ENCODE measurements around the gene KPNA6. TPM values are rescaled to one million over a fixed set of nuclear protein-coding genes. Genes with fewer than 3 reads are reported as not detected.

Gene KPNA6
- total and polyA plus RNA-seq, 9 of the 15 experiments (the other 6 are each of a cell fraction or from before 2014, with no cell fraction given) = 20.1 to 54.6 (median 32.2) TPM

DNA sequence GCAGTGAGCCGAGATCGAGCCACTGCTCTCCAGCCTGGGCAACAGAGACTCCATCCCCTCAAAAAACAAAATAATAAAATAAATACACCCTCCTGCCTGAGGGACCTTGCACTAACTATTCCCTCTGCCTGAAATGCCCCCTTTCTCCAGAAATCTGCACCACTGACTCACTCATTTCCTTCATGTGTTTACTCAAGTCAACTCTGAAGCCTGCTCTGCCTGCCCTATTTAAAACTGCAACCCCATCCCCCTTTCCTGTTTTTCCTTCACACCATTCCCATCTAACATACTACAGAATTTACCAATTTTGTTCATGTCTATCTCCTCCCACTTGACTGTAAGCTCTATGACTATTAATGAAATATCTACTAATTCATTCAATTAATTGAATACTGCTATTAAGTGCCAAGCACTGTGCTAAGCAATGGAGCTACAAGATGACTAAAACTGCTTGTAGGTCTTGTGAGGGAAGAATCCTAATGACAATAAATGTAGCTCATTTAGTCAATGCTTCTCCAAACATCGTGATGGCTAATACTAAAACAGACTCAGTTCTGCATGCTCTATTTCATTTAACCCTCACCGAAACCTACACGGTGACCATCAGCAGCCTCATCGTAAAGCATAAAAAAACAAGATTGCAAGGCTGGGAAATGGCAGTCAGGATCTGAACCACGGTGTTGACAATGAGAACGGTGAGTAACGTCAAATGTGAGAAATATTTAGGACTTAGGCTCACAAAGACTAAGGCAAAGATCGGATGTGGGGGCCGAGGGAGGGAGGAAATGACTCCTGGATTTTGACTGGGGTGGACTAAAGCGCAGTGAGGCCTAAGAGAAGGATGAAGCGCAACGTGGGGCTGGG, 35.9 kb upstream of the KPNA6 start (continued):
- TF ChIP-seq ZBTB2 (IDR thresholded peaks at IDR 0.05) = no peak
- TF ChIP-seq SPI1 (IDR thresholded peaks at IDR 0.05; ENCODE audit: borderline replicate concordance, low read depth, low read length) = no peak
- no peak for TF ChIP-seq PHF20 (IDR thresholded peaks at IDR 0.05; ENCODE audit: partially characterized antibody)
- TF ChIP-seq XRCC3 (IDR thresholded peaks at IDR 0.05) = no peak
- TF ChIP-seq ZNF3 (CRISPR knock-in tag; IDR thresholded peaks at IDR 0.05) = no peak
- TF ChIP-seq ELF4 (CRISPR knock-in tag; IDR thresholded peaks at IDR 0.05) = 0 out of 2 replicates have a peak, but pooled peaks have one; percentile 61
- no peak; the same call in 1 of the 2 replicates for TF ChIP-seq ETV5 (CRISPR knock-in tag; IDR thresholded peaks at IDR 0.05; ENCODE audit: low read depth)
- no peak for TF ChIP-seq CEBPG (CRISPR knock-in tag; IDR thresholded peaks at IDR 0.05)
- TF ChIP-seq CEBPG (tag; conservative IDR thresholded peaks at IDR 0.05 in 1 of 2, IDR thresholded peaks at IDR 0.05 in 1 of 2) = no peak
- no peak for TF ChIP-seq KLF1 (tag; IDR thresholded peaks at IDR 0.05)
- TF ChIP-seq SP1 (CRISPR knock-in tag; IDR thresholded peaks at IDR 0.05) = no peak
- 0 out of 4 replicates have a peak, but pooled peaks of 1 of the 2 experiments have one; percentile 53 for TF ChIP-seq RCOR1 (IDR thresholded peaks at IDR 0.05; ENCODE audit: borderline replicate concordance in 1 of 2, low read depth in 2 of 2, low read length in 2 of 2)
- no peak for TF ChIP-seq ZSCAN29 (IDR thresholded peaks at IDR 0.05)
- no peak for TF ChIP-seq MTA3 (IDR thresholded peaks at IDR 0.05; ENCODE audit: borderline replicate concordance)
- no peak for TF ChIP-seq SIRT6 (IDR thresholded peaks at IDR 0.05; ENCODE audit: low read depth, low read length)
- no peak for TF ChIP-seq MEIS2 (IDR thresholded peaks at IDR 0.05; ENCODE audit: partially characterized antibody)
- TF ChIP-seq ZNF175 (CRISPR knock-in tag; IDR thresholded peaks at IDR 0.05; ENCODE audit: low read depth) = no peak
- 0 out of 6 replicates have a peak, but pooled peaks of 1 of the 3 experiments have one; percentile 31 for TF ChIP-seq CTCF (IDR thresholded peaks at IDR 0.05 in 2 of 3, conservative IDR thresholded peaks at IDR 0.05 in 1 of 3; ENCODE audit: insufficient read depth in 2 of 3, low read depth in 1 of 3, low read length in 3 of 3)
- no peak for TF ChIP-seq NBN (IDR thresholded peaks at IDR 0.05; ENCODE audit: low read depth)
- no peak for TF ChIP-seq TAF1 (IDR thresholded peaks at IDR 0.05; ENCODE audit: control insufficient read depth, extremely low read depth, insufficient read depth, low read length, severe bottlenecking)
- TF ChIP-seq ARID3A (IDR thresholded peaks at IDR 0.05; ENCODE audit: borderline replicate concordance, low read depth, low read length) = no peak
- TF ChIP-seq, protein P1, sequence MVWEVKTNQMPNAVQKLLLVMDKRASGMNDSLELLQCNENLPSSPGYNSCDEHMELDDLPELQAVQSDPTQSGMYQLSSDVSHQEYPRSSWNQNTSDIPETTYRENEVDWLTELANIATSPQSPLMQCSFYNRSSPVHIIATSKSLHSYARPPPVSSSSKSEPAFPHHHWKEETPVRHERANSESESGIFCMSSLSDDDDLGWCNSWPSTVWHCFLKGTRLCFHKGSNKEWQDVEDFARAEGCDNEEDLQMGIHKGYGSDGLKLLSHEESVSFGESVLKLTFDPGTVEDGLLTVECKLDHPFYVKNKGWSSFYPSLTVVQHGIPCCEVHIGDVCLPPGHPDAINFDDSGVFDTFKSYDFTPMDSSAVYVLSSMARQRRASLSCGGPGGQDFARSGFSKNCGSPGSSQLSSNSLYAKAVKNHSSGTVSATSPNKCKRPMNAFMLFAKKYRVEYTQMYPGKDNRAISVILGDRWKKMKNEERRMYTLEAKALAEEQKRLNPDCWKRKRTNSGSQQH (CRISPR knock-in tag; IDR thresholded peaks at IDR 0.05) = 0 out of 2 replicates have a peak, but pooled peaks have one; percentile 12
